DOHH2 (cell line): ENCODE results near the gene MICAL3.

ENCODE experiments used
- CTCF ChIP-seq: fragments of 200-600 bp; sonication (generic); IDR thresholded peaks from one replicate; pipeline ENCODE4 v1.5.1; 2014; ENCODE audit warnings: antibody characterized with exemption, mild to moderate bottlenecking, low read depth, low read length; ENCODE audit not compliant: poor library complexity, severe bottlenecking
- EZH2phosphoT487 ChIP-seq: fragments of 200-600 bp; sonication (generic); IDR thresholded peaks from 2 replicates; pipeline ENCODE4 v1.6.1; 2017; ENCODE audit warnings: borderline replicate concordance, mild to moderate bottlenecking, antibody characterized with exemption, low read length, moderate library complexity, mixed read lengths

- TF ChIP-seq EZH2phosphoT487 (no peak), CTCF (no peak)
Observed at GRCh38 chr22:17920145-17920605, 104.2 kb downstream of the MICAL3 start.
